C4-2B (cell line): Measurements from ENCODE around the gene SHROOM3.

Experiments used
- CTCF ChIP-seq: fragments of 450-650 bp; conservative IDR thresholded peaks from 2 replicates; pipeline ENCODE4 v1.5.1; 2017; ENCODE audit warnings: mild to moderate bottlenecking
- ZFX ChIP-seq: fragments of 450-650 bp; IDR thresholded peaks from 2 replicates; pipeline ENCODE4 v1.6.1; 2017

- TF ChIP-seq CTCF (no peak), ZFX (no peak)
These were observed 309.4 kb downstream of the SHROOM3 start for GRCh38 chr4:76744241-76744921.
